ENCODE data around the gene HMGCLL1.

The HMGCLL1 gene

GRCh38 chr6:55567558-55567957 lies 11.4 kb downstream of the HMGCLL1 start:
- CTCF ChIA-PET: no interaction called here
- TF ChIP-seq CTCF (IDR thresholded peaks at IDR 0.05; ENCODE audit: insufficient read depth, low read length, missing control alignments): no peak
- no peak overlapping the region for H3K4me3 ChIP-seq (ENCODE audit: low read depth, low read length)
- POLR2A ChIA-PET: no interaction called here
- no peak for DNase-seq (ENCODE audit: low read depth, low spot score)

- no peak for TF ChIP-seq CTCF (IDR thresholded peaks at IDR 0.05; ENCODE audit: insufficient read depth, low read length, missing control alignments)
- no peak for DNase-seq (ENCODE audit: low read depth, low spot score)
- ChIA-PET POLR2A (no interaction called here), CTCF (no interaction called here)
- no peak overlapping the region for H3K4me3 ChIP-seq (ENCODE audit: low read depth, low read length)
These were observed 12.8 kb downstream of the HMGCLL1 start for GRCh38 chr6:55566036-55566710.

- POLR2A ChIA-PET: no interaction called here
- CTCF ChIA-PET: no interaction called here
- no peak overlapping the region for H3K4me3 ChIP-seq (ENCODE audit: low read depth, low read length)
- DNase-seq (ENCODE audit: low read depth, low spot score): no peak
- TF ChIP-seq CTCF (IDR thresholded peaks at IDR 0.05; ENCODE audit: insufficient read depth, low read length, missing control alignments): no peak
These were observed 16.7 kb downstream of the HMGCLL1 start for GRCh38 chr6:55562318-55562717.

- H3K4me3 ChIP-seq (ENCODE audit: low read depth, low read length): no peak overlapping the region
- no peak for DNase-seq (ENCODE audit: low read depth, low spot score)
- CTCF ChIA-PET: no interaction called here
- POLR2A ChIA-PET: no interaction called here
- no peak for TF ChIP-seq CTCF (IDR thresholded peaks at IDR 0.05; ENCODE audit: insufficient read depth, low read length, missing control alignments)
These were observed 18.6 kb downstream of the HMGCLL1 start for GRCh38 chr6:55560290-55560885.

GRCh38 chr6:55557146-55557545 lies 21.8 kb downstream of the HMGCLL1 start:
- H3K4me3 ChIP-seq (ENCODE audit: low read depth, low read length): no peak overlapping the region
- TF ChIP-seq CTCF (IDR thresholded peaks at IDR 0.05; ENCODE audit: insufficient read depth, low read length, missing control alignments): no peak
- CTCF ChIA-PET: no interaction called here
- POLR2A ChIA-PET: no interaction called here
- no peak for DNase-seq (ENCODE audit: low read depth, low spot score)

GRCh38 chr6:55545791-55546190 lies 33.2 kb downstream of the HMGCLL1 start:
- DNase-seq (ENCODE audit: low read depth, low spot score): no peak
- ChIA-PET POLR2A (no interaction called here), CTCF (no interaction called here)
- no peak for TF ChIP-seq CTCF (IDR thresholded peaks at IDR 0.05; ENCODE audit: insufficient read depth, low read length, missing control alignments)
- no peak overlapping the region for H3K4me3 ChIP-seq (ENCODE audit: low read depth, low read length)

All from AG04449 (cell line).